Aortic smooth muscle cell (primary cell): ENCODE data around the gene ESRRB. TPM values are rescaled to one million over a fixed set of nuclear protein-coding genes. Genes with fewer than 3 reads are reported as not detected.

Experiments
- total RNA-seq: library from RNA; depleted of rRNA; stranded (reverse); fragments of >200 nt; gene quantifications from 2 replicates; pipeline ENCODE4 v1.2.3, GENCODE V29; 2014

The ESRRB gene
- under 0.01 and 0.06 TPM in 2 replicates for total RNA-seq

DNA sequence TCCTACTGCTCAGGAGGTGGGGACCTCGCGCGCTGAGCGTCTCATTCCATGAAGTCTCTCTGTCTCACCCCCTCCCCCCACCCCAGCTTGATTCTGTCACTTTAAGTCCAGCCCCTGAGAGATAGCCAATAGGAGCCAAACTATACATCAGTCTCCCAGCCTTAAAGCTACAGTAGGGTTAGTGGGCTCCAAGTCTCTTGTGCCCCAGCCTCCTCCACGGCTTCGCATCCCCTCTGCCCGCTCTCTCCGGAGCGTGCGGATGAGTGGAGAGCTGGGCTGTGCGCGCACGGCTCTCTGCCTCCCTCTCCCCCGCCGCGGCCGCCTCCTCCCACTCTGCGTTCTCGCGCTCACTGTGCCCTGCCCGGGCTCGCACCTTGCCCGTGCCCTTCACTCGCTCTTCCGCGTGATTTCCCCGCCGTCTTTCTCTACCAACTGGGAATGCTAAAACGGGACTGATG, at the start of gene ESRRB:
ESRRB (plus strand) TSS at position 191 of the 458 bp plus-strand sequence; CDS start at position 456, 265 bp downstream.

Other genes starting within 250 kb of the ESRRB start
- 48.4 and 51.7 TPM in 2 replicates for gene GPATCH2L, start 224.2 kb upstream of the ESRRB start, total RNA-seq